Stimulated activated CD4-positive, alpha-beta T cell treated with anti-CD3 and anti-CD28 coated beads, TNF-alpha, amount 100 ng/mL, for 24 hours (primary cell): ENCODE measurements around the gene NEMF.
"Not testable (repeated sequence)": the region's sequence is repeated elsewhere in the genome, so short reads cannot be mapped to it uniquely, and the experiment has no call there.

Experiments used
- DNase-seq, 3 experiments: peaks; one replicate each; pipeline ENCODE4 v3.0.0-alpha.2; 2020; ENCODE audit warnings: low read depth in 3 of 3

NEMF gene, protein sequence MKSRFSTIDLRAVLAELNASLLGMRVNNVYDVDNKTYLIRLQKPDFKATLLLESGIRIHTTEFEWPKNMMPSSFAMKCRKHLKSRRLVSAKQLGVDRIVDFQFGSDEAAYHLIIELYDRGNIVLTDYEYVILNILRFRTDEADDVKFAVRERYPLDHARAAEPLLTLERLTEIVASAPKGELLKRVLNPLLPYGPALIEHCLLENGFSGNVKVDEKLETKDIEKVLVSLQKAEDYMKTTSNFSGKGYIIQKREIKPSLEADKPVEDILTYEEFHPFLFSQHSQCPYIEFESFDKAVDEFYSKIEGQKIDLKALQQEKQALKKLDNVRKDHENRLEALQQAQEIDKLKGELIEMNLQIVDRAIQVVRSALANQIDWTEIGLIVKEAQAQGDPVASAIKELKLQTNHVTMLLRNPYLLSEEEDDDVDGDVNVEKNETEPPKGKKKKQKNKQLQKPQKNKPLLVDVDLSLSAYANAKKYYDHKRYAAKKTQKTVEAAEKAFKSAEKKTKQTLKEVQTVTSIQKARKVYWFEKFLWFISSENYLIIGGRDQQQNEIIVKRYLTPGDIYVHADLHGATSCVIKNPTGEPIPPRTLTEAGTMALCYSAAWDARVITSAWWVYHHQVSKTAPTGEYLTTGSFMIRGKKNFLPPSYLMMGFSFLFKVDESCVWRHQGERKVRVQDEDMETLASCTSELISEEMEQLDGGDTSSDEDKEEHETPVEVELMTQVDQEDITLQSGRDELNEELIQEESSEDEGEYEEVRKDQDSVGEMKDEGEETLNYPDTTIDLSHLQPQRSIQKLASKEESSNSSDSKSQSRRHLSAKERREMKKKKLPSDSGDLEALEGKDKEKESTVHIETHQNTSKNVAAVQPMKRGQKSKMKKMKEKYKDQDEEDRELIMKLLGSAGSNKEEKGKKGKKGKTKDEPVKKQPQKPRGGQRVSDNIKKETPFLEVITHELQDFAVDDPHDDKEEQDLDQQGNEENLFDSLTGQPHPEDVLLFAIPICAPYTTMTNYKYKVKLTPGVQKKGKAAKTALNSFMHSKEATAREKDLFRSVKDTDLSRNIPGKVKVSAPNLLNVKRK

DNA sequence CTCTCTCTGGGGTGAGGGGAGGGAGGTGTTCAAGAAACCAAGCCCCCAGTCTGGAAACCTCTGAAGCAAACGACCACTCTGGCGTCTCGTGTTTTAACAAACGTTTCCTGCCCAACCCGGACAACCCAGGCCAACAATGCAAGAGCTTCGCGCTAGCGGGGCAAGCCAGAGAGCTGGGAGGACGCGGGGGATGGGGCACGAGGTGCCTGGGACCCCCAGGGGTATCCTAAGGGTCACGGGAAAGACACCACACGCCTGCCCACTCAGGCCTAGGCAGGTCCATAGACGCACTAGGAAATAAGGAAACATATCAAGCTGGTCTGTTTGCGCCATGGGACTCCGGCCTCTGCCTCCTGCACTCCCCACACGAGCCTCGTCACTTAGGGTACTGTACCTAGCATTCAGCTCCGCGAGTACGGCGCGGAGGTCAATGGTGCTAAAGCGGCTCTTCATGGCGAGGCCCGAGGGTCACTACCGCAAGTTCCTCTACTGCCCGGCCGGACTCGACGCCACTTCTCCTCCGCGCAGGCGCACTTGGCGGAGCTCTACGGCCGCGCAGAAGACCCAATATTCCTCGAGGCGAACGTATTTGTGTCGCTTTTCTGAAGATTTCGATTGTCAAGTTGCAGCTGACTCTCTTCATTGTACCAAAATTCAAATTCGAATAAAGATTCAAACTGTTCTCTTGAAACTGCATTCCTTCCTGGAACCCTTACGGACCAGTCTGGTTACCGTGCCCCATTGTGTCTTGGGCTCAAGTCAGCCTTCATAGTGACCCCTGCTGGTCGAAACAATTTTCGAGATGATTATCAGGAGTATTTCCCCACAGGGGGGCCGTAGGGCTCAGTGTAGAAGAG lies at the start of gene NEMF:
TSS of gene NEMF (minus strand) at position 488 of the 857 bp plus-strand sequence. CDS start at position 453, 35 bp downstream.
- peak; percentile 65 to 79 (median 72) for DNase-seq

DNA sequence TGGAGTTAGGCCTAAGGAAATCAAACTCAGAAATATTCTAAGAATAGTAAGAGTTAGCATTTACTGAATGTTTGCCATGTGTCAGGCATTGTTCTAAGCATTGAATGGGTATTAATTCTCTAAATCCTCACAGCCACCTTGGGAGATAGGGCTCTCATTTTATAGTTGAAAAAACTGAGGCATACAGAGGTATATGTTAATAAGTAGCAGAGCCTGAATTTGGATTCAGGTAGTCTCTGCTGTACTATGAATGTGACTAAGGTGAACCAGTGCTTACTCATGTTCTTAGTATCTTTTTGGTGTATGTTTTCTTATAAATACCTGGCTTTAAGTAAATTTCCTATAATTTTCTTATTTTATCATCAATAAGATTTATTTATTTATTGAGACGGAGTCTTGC lies 48.4 kb upstream of the NEMF start:
- no peak for DNase-seq

DNA sequence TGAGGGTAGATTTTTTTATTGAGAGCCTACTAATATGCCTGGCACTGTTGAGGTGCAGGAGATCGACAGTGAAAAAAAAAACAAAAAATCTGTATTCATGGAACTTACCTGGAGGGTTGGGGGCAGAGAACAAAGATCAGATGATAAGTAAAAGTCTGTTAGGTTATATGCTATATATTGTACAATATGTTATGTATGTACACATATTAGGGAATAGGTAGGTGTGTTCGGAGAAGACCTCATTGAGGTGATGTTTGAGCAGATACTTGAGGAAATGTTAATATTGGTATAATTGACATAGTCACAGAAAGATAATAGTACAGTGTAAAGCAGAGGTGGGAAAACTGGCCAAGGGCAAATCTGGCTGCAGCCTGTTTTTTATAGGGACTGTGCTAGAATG lies 45.9 kb upstream of the NEMF start:
- no peak for DNase-seq

DNA sequence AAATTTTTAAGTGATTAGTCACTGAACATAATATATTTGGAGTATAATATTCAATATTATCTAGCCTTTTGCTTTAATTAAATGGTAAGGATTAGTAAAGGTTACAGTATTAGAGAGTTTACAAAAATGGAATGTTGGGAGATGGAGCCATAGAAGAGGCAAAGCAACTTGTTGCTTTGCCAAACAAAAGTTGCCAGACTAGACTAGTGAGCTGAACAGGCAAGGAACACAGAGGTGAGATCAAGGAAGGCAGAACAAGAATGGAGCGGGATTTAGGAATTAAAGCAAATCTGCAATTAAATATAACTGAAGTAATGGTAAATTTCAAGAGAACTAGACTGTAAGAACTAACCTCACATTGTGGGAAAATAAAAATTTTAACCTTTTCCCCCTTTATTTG lies 45.4 kb upstream of the NEMF start:
- DNase-seq, result no peak

DNA sequence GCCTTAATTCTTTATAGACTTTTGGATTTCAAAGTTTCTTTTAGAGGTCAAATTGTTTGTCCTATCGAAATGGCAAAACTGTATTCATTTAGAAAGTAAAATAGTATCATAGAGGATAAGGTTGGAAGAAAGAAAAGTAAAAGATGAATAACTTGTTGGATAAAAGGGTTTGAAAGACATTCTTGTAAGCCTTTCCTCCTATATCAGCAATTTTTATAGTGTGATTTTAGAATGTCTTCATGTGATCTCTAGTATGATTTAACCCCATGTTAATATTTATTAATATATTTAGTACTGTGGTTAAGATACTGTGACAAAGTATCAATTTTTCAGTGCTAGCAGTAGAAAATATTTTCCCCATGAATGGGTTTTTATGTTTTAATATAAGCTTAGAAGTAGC lies 44.8 kb upstream of the NEMF start:
- DNase-seq, result no peak

DNA sequence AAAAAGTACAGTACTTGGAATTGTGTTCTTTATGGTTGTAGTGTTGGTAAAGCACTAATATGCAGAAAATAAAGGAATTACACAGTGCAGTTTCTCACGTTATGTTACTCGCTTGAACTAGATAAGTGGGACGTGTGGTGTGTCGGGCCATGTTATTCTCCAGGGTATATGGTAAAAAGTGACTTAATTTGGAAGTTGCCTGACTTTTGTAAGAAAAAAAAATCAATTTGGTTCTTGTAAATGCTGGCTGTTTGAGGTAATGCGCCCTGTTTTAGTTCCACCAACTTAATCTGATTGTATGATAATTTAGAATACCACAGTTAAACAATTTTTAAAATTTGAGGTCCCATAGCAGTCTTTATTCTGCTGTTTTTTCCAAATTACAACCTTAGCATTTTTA lies 44.4 kb upstream of the NEMF start:
- no peak for DNase-seq

DNA sequence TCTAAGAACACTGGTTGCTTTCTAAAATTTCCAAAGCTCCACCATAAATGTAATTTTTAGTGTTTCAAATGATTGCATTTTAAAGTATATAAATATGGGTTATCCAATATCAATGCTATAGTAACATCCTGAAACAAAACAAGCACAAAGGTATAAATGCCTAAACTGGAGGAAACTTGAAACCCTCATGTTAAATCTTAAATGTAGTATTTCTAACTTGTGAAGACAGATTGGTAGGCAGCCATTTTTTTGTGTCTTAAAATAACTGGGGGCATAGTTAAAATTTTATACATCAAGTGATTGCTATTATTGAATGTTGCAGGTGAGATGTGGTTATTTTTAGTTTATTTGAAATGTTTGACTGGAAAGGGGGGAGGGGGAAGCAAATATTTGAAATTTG lies 43.7 kb upstream of the NEMF start:
- not testable (repeated sequence) for DNase-seq

DNA sequence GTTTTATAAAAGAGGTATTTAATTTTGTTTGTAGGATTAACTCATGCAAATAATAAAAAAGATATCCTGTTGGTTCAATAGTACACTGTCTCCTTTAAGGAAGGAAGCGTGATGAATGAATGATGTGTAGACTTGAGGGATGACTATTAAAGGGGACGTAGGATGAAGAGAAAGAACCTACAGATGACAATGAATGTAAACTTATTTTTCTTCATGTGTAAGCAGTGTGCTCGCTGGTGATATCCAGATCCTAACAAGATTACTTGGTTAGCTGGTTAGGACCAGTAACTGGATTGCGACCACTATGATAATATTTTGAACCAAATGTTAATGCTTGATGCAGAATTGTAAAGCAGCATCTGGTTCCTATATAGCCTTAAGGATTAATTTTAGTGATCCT lies 42.9 kb upstream of the NEMF start:
- DNase-seq, result no peak

DNA sequence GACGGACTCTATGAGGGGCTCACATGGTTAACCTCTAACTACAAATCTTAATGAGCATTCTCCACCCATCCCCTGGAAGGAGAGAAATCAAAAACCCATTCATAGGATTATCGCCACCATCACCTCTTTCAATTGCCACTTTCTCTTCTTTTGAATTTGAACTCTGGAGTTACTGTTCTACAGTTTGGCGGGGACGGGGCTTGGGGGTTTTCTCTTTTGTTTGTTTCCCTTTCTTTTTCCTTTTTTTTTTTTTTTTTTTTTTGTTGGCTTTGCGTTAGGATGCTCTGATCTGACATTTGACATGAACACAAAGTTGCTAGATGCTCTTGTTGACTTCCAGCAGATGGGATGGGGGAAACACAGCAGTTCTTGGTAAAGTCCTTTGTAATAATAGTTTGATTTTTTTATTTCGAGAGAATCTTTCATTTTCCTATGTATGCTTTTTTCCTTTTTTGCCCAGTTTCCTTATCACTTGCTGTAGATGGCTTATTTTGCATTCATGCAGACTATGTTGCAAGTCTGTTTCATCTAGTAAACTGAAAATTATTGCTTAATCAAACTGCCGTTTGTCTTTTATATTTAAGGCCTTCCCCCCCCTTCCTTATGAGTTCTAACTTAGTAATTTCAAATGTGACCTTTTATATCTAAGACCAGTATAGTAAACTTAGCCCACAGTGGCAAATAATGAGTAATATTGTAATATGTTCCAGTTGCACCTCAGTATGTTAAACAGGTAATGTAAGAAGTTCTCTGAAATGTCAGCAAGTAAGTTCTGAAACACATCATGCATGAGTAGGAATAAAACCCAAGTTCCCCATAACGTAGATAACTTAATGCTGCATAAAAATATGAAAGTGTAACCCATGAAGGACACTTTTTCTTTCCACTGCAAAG lies 41.9 kb upstream of the NEMF start:
- not testable (repeated sequence) for DNase-seq

DNA sequence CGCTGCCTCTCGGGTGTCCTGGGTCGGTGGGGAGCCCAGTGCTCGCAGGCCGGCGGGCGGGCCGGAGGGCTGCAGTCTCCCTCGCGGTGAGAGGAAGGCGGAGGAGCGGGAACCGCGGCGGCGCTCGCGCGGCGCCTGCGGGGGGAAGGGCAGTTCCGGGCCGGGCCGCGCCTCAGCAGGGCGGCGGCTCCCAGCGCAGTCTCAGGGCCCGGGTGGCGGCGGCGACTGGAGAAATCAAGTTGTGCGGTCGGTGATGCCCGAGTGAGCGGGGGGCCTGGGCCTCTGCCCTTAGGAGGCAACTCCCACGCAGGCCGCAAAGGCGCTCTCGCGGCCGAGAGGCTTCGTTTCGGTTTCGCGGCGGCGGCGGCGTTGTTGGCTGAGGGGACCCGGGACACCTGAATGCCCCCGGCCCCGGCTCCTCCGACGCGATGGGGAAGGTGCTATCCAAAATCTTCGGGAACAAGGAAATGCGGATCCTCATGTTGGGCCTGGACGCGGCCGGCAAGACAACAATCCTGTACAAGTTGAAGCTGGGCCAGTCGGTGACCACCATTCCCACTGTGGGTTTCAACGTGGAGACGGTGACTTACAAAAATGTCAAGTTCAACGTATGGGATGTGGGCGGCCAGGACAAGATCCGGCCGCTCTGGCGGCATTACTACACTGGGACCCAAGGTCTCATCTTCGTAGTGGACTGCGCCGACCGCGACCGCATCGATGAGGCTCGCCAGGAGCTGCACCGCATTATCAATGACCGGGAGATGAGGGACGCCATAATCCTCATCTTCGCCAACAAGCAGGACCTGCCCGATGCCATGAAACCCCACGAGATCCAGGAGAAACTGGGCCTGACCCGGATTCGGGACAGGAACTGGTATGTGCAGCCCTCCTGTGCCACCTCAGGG lies 41.0 kb upstream of the NEMF start:
- DNase-seq, result peak; percentile 56 to 83 (median 69)

DNA sequence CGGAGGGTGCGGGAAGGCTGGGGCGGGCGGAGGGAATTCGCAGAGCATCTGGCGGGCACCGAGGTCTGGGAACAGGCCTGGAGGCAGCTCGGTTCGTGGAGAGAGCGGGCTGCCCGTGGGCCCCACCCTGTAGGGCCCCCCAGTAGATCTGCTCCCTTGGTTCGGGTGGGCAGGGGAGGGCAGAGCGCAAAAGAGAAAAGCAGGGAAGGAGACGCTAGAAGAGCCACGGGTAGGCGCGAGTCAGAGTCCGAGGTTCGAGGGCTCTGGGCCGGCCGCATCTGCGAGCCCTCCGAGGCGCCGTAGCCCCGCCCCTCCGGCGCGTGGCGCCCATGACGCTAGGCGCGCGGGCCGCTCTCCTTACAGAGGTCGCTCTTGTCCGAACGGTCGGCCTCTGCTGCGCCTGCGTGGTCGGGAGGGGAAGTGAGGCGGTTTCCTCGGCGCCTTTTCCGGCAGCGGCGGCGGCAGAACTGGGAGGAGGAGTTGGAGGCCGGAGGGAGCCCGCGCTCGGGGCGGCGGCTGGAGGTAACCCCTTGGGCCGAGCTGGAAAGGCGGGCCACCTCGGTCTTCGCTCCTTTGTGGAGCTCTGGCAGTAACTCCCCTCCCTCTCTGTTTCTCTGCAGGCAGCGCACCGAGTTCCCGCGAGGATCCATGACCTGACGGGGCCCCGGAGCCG lies 40.2 kb upstream of the NEMF start, which contains the start of gene ARF6:
TSS of gene ARF6 (plus strand) at position 447 of the 673 bp plus-strand sequence. CDS start 655 bp downstream, outside the sequence.
- DNase-seq, result peak; percentile 93 to 98 (median 95)

DNA sequence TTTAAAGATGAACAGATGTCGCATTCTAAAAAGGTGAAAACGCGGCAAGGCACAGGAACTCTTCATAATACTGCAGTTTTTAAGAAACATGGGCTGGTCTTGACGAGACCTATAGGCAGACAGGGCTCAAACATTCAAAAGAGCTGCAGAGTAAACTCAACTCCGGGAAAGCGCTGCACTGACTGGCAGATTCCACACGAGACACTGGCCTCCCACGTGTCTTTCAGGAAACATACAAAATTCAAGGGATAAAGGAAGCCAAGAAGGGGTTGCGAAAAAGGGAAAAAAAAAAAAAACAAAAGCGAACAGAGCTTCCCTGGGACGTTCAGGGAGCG lies 39.7 kb upstream of the NEMF start:
- DNase-seq, result peak in 2 of 3 experiments; percentile 22 to 42

DNA sequence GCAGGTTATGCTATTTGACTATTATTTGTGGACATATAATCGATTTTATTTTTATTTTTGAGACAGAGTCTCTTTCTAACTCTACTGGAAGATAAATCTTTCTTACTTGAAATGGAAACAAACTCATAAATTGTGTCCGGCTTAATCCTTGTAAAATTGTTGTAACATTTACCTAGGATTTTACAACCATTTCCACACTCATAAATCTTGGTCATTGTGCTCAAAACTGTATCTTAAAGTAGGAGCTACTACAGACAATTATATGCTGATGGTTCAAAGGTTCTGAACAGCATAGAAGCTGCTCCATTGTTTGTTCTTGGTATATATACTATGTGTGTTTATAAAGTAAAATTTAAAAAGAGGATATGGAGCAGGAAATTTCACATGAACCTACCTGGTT lies 35.7 kb upstream of the NEMF start:
- DNase-seq, result no peak

DNA sequence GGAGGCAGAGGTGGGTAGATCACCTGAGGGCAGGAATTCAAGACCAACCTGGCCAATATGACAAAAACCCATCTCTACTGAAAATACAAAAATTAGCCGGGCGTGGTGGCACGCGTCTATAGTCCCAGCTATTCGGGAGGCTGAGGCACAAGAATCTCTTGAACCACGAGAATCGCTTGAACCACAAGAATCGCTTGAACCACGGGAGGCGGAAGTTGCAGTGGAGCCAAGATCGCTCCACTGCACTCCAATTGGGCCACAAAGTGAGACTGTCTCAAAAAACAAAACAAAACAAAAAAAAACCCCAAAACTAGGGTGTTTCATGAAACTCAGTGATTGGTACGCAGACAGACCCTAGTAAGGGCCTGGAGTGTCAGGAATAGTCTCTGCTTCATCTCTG lies 33.9 kb upstream of the NEMF start:
- DNase-seq, result no peak

DNA sequence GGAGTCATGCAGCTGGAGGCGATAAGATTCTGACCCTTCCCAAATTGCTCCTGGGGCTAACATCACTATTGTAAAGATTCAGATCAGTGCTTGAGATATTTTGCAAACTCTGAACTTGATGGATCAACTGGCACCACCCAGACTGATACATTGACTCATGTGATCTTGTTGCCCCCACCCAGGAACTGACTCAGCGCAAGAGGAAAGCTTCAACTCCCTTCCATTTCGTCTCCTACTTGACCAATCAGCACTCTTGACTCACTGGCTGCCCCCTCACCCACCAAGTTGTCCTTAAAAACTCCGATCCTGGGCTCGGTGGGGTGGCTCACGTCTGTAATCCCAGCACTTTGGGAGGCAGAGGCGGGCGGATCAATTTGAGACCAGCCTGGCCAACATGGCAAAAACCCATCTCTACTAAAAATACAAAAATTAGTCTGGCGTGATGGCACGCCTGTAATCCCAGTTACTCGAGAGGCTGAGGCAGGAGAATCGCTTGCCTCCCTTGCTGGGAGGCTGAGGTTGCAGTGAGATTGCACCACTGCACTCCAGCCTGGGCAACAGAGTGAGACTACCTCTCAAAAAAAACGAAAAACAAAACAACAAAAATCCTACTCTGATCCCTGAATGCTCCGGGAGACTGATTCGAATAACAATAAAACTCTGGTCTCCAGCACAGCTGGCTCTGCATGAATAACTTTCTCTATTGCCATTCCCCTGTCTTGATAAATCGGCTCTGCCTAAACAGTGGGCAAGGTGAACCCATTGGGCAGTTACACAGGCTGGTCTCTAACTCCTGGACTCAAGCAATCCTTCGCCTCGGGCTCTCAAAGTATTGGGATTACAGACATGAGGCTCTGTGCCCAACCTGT lies 30.5 kb upstream of the NEMF start:
- DNase-seq, result no peak

DNA sequence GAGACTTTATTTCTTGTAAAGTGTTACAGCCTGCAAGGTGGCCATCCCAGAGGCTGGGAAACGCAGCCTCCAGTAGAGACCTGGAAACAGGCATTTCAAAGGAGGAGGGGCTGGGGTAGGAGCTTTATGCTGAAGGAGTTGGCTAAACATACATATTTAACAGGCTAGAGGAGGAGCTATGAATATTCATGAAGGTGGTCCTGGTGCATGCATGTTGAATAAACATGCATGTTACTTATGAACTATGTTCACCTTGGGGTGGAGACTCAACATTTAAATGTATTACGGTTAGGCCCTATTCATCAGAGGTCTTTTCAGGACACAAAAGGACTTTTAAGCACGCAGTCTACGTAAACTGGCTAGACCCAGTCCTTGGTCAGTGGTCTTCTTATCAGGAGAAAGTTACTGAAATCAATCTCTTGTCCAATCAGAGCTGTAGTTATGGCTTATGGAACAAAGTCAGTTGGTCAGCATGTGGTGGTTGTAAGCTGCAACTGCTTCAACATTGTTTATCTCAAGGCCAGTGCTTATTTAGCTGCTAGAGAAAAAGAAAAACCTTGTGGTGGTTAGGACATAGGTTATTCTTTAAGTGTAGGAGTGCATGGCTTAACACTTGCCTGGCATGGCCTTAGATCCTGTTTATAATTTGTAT lies 28.9 kb upstream of the NEMF start:
- DNase-seq, result no peak
